ENCODE measurements around the gene COL24A1. TPM values are rescaled to one million over a fixed set of nuclear protein-coding genes. Genes with fewer than 3 reads are reported as not detected.

The COL24A1 gene
- total RNA-seq, 1 experiment from 2014 or later, result not detected

DNA sequence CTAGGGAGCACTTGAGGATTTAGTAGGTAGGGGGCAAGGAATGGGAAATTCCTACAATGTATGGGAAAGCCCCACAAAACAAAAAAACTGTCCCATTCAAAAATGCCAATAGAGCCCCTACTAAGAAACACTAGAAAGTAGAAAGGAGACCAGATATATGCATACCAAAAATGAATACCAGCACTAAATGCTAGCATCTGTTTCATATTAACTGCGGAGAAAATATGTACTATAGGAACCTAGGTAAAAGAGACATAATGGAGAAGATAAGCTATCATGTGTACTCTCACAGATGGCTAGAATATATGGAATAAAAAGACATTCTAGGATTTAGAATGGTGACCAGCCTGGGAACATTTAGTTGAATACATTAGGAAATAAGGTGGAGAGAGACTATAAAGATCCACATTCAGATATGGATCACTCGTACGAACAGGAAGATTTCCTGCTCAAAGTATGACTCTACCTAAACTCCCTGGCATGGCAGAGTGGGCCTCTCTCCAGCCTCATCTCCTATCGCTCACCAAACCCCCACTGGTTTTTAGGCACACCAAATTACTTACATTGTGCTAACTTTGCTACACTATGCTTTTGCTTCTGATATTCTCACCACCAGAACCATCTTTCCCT lies 466.7 kb downstream of the COL24A1 start:
- ChIA-PET CTCF (no interaction called here), POLR2A (no interaction called here)
- H3K4me1 Mint-ChIP-seq (ENCODE audit: insufficient read depth, unreplicated experiment), result peaks cover 10% of the 10 kb centered on the region
- BruUV-seq (replicated peaks), result no TSS peak
- no peak for TF ChIP-seq CTCF (IDR thresholded peaks at IDR 0.05; ENCODE audit: unreplicated experiment)
- no peak overlapping the region for H3K4me3 Mint-ChIP-seq (ENCODE audit: unreplicated experiment)
- no peak for DNase-seq (ENCODE audit: unreplicated experiment)
- H3K36me3 Mint-ChIP-seq (ENCODE audit: insufficient read depth, unreplicated experiment), result peaks cover 26% of the 10 kb centered on the region
- no peaks in the 10 kb centered on the region for H3K27me3 Mint-ChIP-seq (ENCODE audit: insufficient read depth, unreplicated experiment)
- H3K9me3 Mint-ChIP-seq (ENCODE audit: unreplicated experiment), result no peaks in the 10 kb centered on the region
- peak overlapping the region; percentile 55 for H3K27ac Mint-ChIP-seq (ENCODE audit: low read depth, unreplicated experiment)
- intact Hi-C loops (cut with micrococcal nuclease), result no loop called here

GRCh38 chr1:85683292-85684025 lies 473.1 kb downstream of the COL24A1 start:
- intact Hi-C loops (cut with micrococcal nuclease), result no loop called here
- BruUV-seq (replicated peaks), result no TSS peak
- no peaks in the 10 kb centered on the region for H3K4me1 Mint-ChIP-seq (ENCODE audit: insufficient read depth, unreplicated experiment)
- H3K4me3 Mint-ChIP-seq (ENCODE audit: unreplicated experiment), result no peak overlapping the region
- ChIA-PET POLR2A (interaction anchor here (1.3 to 1.5 kb wide), 2 partner anchors 10 to 25 kb away, joined by 5 to 8 read pairs; partner anchors contain the start of gene ZNHIT6), CTCF (interaction anchor here (0.6 to 1.8 kb wide), 6 partner anchors 9 to 101 kb away, joined by 3 to 8 read pairs (median 4); no protein-coding TSS in a partner anchor)
- no peak for DNase-seq (ENCODE audit: unreplicated experiment)
- peaks cover 41% of the 10 kb centered on the region for H3K36me3 Mint-ChIP-seq (ENCODE audit: insufficient read depth, unreplicated experiment)
- TF ChIP-seq CTCF (IDR thresholded peaks at IDR 0.05; ENCODE audit: unreplicated experiment), result no peak
- no peaks in the 10 kb centered on the region for H3K27me3 Mint-ChIP-seq (ENCODE audit: insufficient read depth, unreplicated experiment)
- no peaks in the 10 kb centered on the region for H3K9me3 Mint-ChIP-seq (ENCODE audit: unreplicated experiment)
- H3K27ac Mint-ChIP-seq (ENCODE audit: low read depth, unreplicated experiment), result no peak overlapping the region

- ChIA-PET POLR2A (interaction anchor here (0.8 to 1.4 kb wide), 2 partner anchors 10 to 27 kb away, joined by 4 read pairs; partner anchors contain the start of gene ZNHIT6), CTCF (interaction anchor here (0.6 to 3.1 kb wide), 2 partner anchors 12 to 1759 kb away, joined by 3 to 11 read pairs; no protein-coding TSS in a partner anchor)
- Mint-ChIP-seq H3K27me3 (ENCODE audit: insufficient read depth, unreplicated experiment) (no peaks in the 10 kb centered on the region), H3K4me1 (ENCODE audit: insufficient read depth, unreplicated experiment) (no peaks in the 10 kb centered on the region), H3K4me3 (ENCODE audit: unreplicated experiment) (no peak overlapping the region), H3K27ac (ENCODE audit: low read depth, unreplicated experiment) (no peak overlapping the region), H3K9me3 (ENCODE audit: unreplicated experiment) (no peaks in the 10 kb centered on the region), H3K36me3 (ENCODE audit: insufficient read depth, unreplicated experiment) (peaks cover 45% of the 10 kb centered on the region)
- BruUV-seq (replicated peaks), result no TSS peak
- no peak for DNase-seq (ENCODE audit: unreplicated experiment)
- no peak for TF ChIP-seq CTCF (IDR thresholded peaks at IDR 0.05; ENCODE audit: unreplicated experiment)
- intact Hi-C loops (cut with micrococcal nuclease), result no loop called here
Observed at GRCh38 chr1:85681087-85681486, 475.5 kb downstream of the COL24A1 start.

Other genes starting within 250 kb of the COL24A1 start
- gene ODF2L, start 239.6 kb upstream of the COL24A1 start, total RNA-seq (2022), result 35.5 and 39.0 TPM in 2 replicates

Data from MCF 10A (cell line).